Neural progenitor cell (in vitro differentiated cells): ENCODE data around the gene CDKN2AIPNL.

Source experiments
- CTCF ChIP-seq: fragments of 200-600 bp; sonication (generic); IDR thresholded peaks from 2 replicates; pipeline ENCODE4 v1.5.1; 2017; ENCODE audit warnings: antibody characterized with exemption, mild to moderate bottlenecking
- EZH2 ChIP-seq: fragments of 200-600 bp; sonication (generic); IDR thresholded peaks from 2 replicates; pipeline ENCODE4 v1.6.1; 2017; ENCODE audit warnings: antibody characterized with exemption, mild to moderate bottlenecking, moderate library complexity
- EZH2phosphoT487 ChIP-seq: fragments of 200-600 bp; sonication (generic); IDR thresholded peaks from 2 replicates; pipeline ENCODE4 v1.6.1; 2017; ENCODE audit warnings: antibody characterized with exemption

- TF ChIP-seq EZH2 (no peak), CTCF (no peak), EZH2phosphoT487 (no peak)
Observed at GRCh38 chr5:134440201-134440755, 28.6 kb upstream of the CDKN2AIPNL start.
